Measurements from ENCODE around the gene NUP160.
"Not testable (repeated sequence)": the region's sequence is repeated elsewhere in the genome, so short reads cannot be mapped to it uniquely, and the experiment has no call there.

DNA sequence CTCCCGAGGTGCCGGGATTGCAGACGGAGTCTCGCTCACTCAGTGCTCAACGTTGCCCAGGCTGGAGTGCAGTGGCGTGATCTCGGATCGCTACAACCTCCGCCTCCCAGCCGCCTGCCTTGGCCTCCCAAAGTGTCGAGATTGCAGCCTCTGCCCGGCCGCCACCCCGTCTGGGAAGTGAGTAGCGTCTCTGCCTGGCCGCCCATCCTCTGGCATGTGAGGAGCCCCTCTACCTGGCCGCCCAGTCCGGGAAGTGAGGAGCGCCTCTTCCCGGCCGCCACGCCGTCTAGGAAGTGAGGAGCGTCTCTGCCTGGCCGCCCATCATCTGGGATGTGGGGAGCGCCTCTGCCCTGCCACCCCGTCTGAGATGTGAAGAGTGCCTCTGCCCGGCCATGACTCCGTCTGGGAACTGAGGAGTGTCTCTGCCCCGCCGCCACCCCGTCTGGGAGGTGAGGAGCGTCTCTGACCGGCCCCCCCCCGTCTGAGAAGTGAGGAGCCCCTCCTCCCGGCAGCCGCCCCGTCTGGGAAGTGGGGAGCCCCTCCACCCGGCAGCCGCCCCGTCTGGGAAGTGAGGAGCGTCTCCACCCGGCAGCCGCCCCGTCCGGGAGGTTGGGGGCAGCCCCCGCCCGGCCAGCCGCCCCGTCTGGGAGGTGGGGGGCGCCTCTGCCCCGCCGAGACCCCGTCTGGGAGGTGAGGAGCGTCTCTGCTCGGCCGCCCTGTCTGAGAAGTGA, 44.6 kb upstream of the NUP160 start:
- TF ChIP-seq, protein P1, sequence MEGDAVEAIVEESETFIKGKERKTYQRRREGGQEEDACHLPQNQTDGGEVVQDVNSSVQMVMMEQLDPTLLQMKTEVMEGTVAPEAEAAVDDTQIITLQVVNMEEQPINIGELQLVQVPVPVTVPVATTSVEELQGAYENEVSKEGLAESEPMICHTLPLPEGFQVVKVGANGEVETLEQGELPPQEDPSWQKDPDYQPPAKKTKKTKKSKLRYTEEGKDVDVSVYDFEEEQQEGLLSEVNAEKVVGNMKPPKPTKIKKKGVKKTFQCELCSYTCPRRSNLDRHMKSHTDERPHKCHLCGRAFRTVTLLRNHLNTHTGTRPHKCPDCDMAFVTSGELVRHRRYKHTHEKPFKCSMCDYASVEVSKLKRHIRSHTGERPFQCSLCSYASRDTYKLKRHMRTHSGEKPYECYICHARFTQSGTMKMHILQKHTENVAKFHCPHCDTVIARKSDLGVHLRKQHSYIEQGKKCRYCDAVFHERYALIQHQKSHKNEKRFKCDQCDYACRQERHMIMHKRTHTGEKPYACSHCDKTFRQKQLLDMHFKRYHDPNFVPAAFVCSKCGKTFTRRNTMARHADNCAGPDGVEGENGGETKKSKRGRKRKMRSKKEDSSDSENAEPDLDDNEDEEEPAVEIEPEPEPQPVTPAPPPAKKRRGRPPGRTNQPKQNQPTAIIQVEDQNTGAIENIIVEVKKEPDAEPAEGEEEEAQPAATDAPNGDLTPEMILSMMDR (conservative IDR thresholded peaks at IDR 0.05; ENCODE audit: low read depth, low read length), result not testable (repeated sequence)
- TF ChIP-seq EZH2 (IDR thresholded peaks at IDR 0.05; ENCODE audit: borderline replicate concordance, low read depth, low read length, poor library complexity, severe bottlenecking), result not testable (repeated sequence)
